ENCODE data around the gene OR2A25.
A peak's percentile ranks its signal among the peaks of the same experiment; 100 is the strongest.

OR2A25 gene

DNA sequence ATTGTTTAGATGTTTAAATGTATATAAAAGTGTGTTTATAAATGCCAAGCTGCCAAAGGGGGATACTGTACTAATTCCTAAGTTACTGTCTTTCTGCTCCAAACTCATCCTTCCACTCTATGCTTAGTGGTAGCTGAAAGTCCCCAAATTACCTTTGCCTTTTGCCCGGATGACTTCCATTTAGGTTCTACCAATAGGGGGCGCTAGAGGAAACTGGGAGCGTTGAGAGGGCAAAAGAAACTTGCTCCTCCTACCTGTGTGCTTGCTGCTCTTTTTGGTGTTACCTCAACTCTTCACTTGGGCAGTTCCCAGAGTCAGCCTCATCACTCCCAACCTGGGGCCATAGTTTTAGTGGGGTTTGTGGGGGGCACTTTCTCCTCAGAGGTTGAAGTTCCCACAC lies 5.9 kb upstream of the OR2A25 start:
- DNase-seq (ENCODE audit: low read depth): no peak
- TF ChIP-seq, protein P1, sequence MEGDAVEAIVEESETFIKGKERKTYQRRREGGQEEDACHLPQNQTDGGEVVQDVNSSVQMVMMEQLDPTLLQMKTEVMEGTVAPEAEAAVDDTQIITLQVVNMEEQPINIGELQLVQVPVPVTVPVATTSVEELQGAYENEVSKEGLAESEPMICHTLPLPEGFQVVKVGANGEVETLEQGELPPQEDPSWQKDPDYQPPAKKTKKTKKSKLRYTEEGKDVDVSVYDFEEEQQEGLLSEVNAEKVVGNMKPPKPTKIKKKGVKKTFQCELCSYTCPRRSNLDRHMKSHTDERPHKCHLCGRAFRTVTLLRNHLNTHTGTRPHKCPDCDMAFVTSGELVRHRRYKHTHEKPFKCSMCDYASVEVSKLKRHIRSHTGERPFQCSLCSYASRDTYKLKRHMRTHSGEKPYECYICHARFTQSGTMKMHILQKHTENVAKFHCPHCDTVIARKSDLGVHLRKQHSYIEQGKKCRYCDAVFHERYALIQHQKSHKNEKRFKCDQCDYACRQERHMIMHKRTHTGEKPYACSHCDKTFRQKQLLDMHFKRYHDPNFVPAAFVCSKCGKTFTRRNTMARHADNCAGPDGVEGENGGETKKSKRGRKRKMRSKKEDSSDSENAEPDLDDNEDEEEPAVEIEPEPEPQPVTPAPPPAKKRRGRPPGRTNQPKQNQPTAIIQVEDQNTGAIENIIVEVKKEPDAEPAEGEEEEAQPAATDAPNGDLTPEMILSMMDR (IDR thresholded peaks at IDR 0.05; ENCODE audit: low read depth, low read length, missing control alignments): peak; percentile 62
- no peak overlapping the region for H3K4me3 ChIP-seq (ENCODE audit: low read depth, low read length)

DNA sequence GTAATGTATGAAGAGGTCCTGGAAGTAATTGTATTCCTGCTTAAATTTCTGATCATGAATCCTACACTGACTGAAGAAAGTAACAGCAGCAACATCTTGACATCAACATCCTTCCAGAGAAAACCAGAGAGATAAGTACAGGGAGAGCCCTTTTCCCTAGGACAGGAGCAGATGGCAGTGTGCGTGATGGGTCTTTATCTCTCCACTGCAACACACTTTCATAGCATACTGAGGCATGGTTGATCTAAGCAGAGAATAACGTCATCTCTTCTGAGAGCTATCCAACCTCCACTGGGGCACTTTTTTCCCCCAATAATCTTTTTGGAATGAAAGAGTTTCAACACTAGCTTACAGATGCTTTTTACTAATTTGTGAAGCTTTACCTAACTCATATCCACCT lies 342 bp downstream of the OR2A25 start:
- no peak overlapping the region for H3K4me3 ChIP-seq (ENCODE audit: low read depth, low read length)
- TF ChIP-seq, protein P1 (IDR thresholded peaks at IDR 0.05; ENCODE audit: low read depth, low read length, missing control alignments): no peak

DNA sequence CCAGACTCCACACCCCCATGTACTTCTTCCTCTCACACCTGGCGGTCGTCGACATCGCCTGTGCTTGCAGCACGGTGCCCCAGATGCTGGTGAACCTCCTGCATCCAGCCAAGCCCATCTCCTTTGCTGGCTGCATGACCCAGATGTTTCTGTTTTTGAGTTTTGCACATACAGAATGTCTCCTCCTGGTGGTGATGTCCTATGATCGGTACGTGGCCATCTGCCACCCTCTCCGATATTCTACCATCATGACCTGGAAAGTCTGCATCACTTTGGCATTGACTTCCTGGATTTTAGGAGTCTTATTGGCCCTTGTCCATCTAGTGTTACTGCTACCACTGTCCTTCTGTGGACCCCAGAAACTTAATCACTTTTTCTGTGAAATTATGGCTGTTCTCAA lies 4.8 kb downstream of the OR2A25 start:
- no peak for DNase-seq (ENCODE audit: low read depth)
- no peak overlapping the region for H3K4me3 ChIP-seq (ENCODE audit: low read depth, low read length)
- TF ChIP-seq, protein P1 (IDR thresholded peaks at IDR 0.05; ENCODE audit: low read depth, low read length, missing control alignments): no peak

More for the DNA sequence above, 342 bp downstream of the OR2A25 start:
- DNase-seq (ENCODE audit: low read depth): no peak

DNA sequence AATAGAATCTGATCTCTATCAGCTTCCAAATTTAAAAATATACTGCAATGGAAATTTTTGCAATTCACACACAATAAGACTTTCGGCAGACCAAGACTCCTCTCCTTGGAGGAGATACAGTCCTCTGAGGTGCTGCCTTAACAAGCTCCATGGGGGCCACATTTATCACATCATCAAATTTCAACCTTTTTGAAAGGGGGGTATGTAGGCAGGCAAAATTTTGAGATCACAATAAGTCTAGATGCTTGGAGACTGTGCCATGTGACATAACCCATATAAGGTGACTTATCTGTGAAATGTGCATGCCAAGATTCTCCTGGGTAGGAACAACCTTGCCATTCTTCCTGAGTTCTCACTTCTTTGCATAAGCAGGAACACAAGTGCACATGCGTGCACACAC lies 16.4 kb downstream of the OR2A25 start, which contains the start of gene OR2A12:
OR2A12 (plus strand) TSS at position 301 of the 400 bp plus-strand sequence. CDS start 8,830 bp downstream, outside the sequence.
- no peak for DNase-seq (ENCODE audit: low read depth)
- TF ChIP-seq, protein P1 (IDR thresholded peaks at IDR 0.05; ENCODE audit: low read depth, low read length, missing control alignments): no peak
- H3K4me3 ChIP-seq (ENCODE audit: low read depth, low read length): no peak within 1 kb of the TSS

DNA sequence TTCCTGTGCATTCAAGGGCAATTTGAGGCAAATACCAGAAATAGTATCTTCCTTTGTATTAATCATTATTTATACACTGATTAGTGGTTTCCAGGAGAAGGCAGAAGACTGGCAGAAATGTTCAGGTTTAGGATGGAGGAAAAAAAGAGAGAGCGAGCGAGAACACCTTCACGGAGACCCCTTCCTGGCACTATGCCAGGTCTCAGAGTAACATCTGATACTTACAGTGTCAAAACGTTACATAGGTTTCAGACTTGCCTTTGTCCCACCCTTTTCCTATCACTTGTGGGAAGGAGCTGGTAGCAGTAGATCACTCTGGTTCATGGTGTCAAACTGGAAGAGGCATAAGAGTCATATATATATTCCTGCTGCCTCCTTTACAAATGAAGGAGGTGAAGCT lies 17.1 kb downstream of the OR2A25 start:
- no peak overlapping the region for H3K4me3 ChIP-seq (ENCODE audit: low read depth, low read length)
- TF ChIP-seq, protein P1 (IDR thresholded peaks at IDR 0.05; ENCODE audit: low read depth, low read length, missing control alignments): no peak
- no peak for DNase-seq (ENCODE audit: low read depth)

DNA sequence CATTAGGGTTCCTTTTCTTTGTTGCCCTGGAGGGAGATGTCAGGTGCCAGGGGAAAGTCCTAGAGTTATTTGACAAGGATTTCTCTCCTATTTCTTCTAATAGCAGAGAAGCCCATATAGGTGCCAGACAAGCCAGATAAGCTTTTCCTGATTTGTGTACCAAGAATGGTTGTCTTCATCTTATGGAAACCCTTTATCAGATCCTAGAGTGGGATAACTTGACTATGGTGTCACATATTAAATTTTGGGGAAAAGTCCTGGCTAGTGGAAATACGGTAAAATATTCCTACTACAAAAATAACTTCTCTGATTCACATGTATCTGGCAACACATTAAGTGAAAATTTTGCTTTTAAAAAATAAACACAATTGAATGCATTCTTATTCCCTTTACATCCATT lies 17.6 kb downstream of the OR2A25 start:
- TF ChIP-seq, protein P1 (IDR thresholded peaks at IDR 0.05; ENCODE audit: low read depth, low read length, missing control alignments): no peak
- H3K4me3 ChIP-seq (ENCODE audit: low read depth, low read length): no peak overlapping the region
- DNase-seq (ENCODE audit: low read depth): no peak

DNA sequence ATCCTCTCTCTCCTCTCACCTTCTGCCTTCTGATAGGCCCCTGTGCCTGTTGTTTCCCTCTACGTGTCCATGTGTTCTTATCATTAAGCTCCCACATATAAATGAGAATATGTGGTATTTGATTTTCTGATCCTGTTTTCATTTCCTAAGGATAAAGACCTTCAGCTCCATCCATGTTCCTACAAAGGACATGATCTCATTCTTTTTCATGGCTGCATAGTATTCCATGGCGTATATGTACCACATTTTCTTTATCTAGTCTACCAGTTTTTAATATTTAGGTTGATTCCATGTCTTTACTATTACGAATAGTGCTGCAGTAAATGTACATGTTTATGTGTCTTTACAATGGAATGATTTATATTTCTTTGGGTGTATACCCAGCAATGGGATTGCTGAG lies 21.1 kb downstream of the OR2A25 start:
- no peak for DNase-seq (ENCODE audit: low read depth)
- no peak overlapping the region for H3K4me3 ChIP-seq (ENCODE audit: low read depth, low read length)
- TF ChIP-seq, protein P1 (IDR thresholded peaks at IDR 0.05; ENCODE audit: low read depth, low read length, missing control alignments): no peak
